GM13976 (cell line): ENCODE results near the gene THADA.

Experiments used
- DNase-seq: peaks from one replicate; pipeline ENCODE4 v3.0.0; 2012; ENCODE audit warnings: low spot score
- in situ Hi-C: fragments of 300-500 bp; cut with MboI; formaldehyde crosslinking; loops from one replicate; pipeline ENCODE4 v1.12.0; 2022; ENCODE audit warnings: low sequenced_read_pairs, mixed read lengths, inconsistent platforms; ENCODE audit not compliant: unreplicated experiment
- TF ChIP-seq, protein P1 (sequence below): IDR thresholded peaks from 2 replicates; pipeline ENCODE4 v1.5.1; 2012; ENCODE audit warnings: borderline replicate concordance, mild to moderate bottlenecking; ENCODE audit not compliant: insufficient read depth; ENCODE audit errors: extremely low read depth, missing control alignments, control extremely low read depth

Gene THADA

GRCh38 chr2:43331422-43331821, 264.4 kb downstream of the THADA start:
- in situ Hi-C loops, result no loop called here
- no peak for DNase-seq
- TF ChIP-seq, protein P1, sequence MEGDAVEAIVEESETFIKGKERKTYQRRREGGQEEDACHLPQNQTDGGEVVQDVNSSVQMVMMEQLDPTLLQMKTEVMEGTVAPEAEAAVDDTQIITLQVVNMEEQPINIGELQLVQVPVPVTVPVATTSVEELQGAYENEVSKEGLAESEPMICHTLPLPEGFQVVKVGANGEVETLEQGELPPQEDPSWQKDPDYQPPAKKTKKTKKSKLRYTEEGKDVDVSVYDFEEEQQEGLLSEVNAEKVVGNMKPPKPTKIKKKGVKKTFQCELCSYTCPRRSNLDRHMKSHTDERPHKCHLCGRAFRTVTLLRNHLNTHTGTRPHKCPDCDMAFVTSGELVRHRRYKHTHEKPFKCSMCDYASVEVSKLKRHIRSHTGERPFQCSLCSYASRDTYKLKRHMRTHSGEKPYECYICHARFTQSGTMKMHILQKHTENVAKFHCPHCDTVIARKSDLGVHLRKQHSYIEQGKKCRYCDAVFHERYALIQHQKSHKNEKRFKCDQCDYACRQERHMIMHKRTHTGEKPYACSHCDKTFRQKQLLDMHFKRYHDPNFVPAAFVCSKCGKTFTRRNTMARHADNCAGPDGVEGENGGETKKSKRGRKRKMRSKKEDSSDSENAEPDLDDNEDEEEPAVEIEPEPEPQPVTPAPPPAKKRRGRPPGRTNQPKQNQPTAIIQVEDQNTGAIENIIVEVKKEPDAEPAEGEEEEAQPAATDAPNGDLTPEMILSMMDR, result no peak

DNA sequence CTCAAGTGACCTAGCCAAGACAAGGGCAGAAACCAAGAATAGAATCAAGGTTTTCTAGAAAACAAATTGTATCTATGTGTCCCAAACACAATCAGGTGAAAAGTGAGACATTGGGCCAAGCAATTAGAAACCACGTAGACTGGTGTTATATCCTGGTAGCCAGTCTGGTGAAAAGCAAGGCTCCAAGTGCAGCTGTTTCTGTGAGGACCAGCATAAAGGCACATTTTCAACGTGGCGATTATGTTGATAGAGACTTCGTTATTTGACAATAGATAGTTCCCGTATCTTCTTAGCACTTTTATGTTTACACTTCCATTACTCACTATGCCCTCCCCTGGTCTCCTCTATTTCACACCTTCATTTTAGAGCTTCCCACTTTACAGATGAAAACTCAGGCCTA, 266.2 kb downstream of the THADA start:
- in situ Hi-C loops, result no loop called here

GRCh38 chr2:43328832-43329231, 267.0 kb downstream of the THADA start:
- TF ChIP-seq, protein P1, result no peak
- in situ Hi-C loops, result no loop called here

More for the DNA sequence above, 266.2 kb downstream of the THADA start:
- no peak for DNase-seq
- TF ChIP-seq, protein P1, result no peak

GRCh38 chr2:43328133-43328532, 267.7 kb downstream of the THADA start:
- in situ Hi-C loops, result no loop called here
- TF ChIP-seq, protein P1, result no peak
- DNase-seq, result no peak

More at GRCh38 chr2:43328832-43329231, 267.0 kb downstream of the THADA start:
- DNase-seq, result no peak

GRCh38 chr2:43327119-43327518, 268.7 kb downstream of the THADA start:
- in situ Hi-C loops, result no loop called here
- no peak for DNase-seq
- TF ChIP-seq, protein P1, result no peak

DNA sequence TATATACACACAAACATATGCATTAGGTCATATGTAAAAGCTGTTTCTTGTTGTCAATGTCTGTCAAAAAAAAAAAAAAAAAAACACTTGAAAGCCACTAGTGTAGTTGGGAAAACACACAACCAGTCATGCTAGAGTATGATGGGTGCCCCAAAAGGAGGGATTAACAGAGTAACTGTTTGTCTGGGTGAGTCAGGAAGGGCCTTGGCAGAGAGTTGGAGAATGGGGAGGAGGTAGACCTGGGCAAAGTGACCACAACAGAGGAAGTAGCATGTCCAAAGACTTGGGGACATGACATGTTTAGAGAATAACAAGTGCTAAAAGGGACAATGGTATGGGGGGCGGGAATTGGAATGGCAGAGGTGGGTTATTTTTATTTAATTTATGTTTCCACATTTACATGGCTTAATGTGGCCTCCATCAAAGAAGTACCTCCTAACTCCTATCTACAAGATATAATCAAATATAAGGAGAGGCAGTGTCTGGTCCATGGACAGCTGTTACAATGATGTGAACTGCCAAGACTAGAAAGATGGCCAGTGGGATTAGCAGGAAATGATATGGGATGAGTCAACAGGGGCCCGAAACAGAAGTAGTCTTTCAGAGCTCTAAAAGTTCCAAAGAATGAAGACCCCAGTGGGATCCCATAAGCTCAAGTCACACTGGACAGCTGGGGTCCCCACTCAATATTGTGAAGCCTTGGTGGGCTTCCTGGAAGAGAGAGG, 269.6 kb downstream of the THADA start:
- in situ Hi-C loops, result no loop called here
- TF ChIP-seq, protein P1, result no peak
- no peak for DNase-seq

DNA sequence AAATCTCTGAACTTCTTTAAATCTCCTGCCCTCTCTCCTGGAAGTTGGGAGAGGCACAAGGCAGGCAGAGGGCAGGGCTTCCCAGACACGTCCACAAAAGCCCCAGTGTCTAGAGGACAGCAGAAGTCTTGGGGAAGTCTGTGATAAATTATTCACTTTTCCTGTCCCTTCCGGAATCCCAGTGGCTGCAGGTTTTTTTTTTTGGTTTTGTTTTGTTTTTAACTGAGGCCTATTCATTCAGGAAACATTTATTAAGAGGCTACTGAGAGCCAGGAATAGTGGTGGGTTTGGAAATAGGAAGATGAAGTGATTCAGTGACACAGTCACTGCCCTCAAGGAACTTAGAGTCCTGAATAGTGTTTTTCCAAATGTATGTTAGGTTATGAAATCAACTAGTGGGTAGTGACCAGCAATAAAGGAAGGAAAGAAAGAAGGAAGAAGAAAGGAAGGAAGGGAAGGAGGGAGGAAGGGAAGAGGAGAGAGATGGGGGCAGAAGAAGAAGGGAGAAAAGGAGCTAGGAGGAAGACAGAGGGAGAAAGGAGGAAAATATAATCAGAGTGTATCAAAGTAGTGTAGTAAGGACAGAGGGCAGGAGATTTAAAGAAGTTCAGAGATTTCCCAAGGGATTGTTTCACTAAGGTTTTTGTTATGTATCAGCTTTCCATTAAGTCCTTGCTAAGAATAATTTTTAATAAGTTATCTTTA, 270.6 kb downstream of the THADA start:
- in situ Hi-C loops, result no loop called here
- DNase-seq, result no peak
- TF ChIP-seq, protein P1, result no peak
